Endodermal cell (in vitro differentiated cells): ENCODE results near the gene YPEL1. TPM values are rescaled to one million over a fixed set of nuclear protein-coding genes. Genes with fewer than 3 reads are reported as not detected.
A peak's percentile ranks its signal among the peaks of the same experiment; 100 is the strongest.

ENCODE experiments used
- DNase-seq: peaks from one replicate; pipeline ENCODE4 v3.0.0-alpha.2; 2017
- H3K27ac ChIP-seq: 2 replicates; pipeline ENCODE4 v1.5.1; 2013; ENCODE audit warnings: mild to moderate bottlenecking, low read depth, low read length, moderate library complexity
- H3K27me3 ChIP-seq: 2 replicates; pipeline ENCODE4 v1.6.1; 2013; ENCODE audit warnings: mild to moderate bottlenecking, low read length, moderate library complexity; ENCODE audit not compliant: insufficient read depth, control insufficient read depth, poor library complexity, severe bottlenecking
- H3K36me3 ChIP-seq: 2 replicates; pipeline ENCODE4 v1.7.0; 2013; ENCODE audit warnings: mild to moderate bottlenecking, low read length, moderate library complexity; ENCODE audit not compliant: control insufficient read depth, insufficient read depth
- H3K4me1 ChIP-seq: one replicate; pipeline ENCODE4 v1.7.0; 2013; ENCODE audit warnings: low read length; ENCODE audit not compliant: control insufficient read depth, insufficient read depth
- H3K4me3 ChIP-seq: 2 replicates; pipeline ENCODE4 v1.5.1; 2013; ENCODE audit warnings: mild to moderate bottlenecking, low read length, moderate library complexity
- H3K9ac ChIP-seq: 2 replicates; pipeline ENCODE4 v1.6.1; 2013; ENCODE audit warnings: mild to moderate bottlenecking, low read length, moderate library complexity; ENCODE audit not compliant: poor library complexity, severe bottlenecking; ENCODE audit errors: extremely low read depth
- H3K9me3 ChIP-seq: 2 replicates; pipeline ENCODE4 v1.6.1; 2013; ENCODE audit warnings: mild to moderate bottlenecking, low read length, moderate library complexity; ENCODE audit not compliant: control insufficient read depth
- H3K27ac Mint-ChIP-seq: 2 replicates; pipeline ENCODE4 v1.8.0; 2020; ENCODE audit warnings: mixed read lengths
- H3K27me3 Mint-ChIP-seq: 2 replicates; pipeline ENCODE4 v1.8.0; 2021; ENCODE audit warnings: mild to moderate bottlenecking, mixed read lengths; ENCODE audit not compliant: insufficient read depth
- H3K36me3 Mint-ChIP-seq: 2 replicates; pipeline ENCODE4 v1.8.0; 2020; ENCODE audit warnings: low read depth, mixed read lengths
- H3K4me1 Mint-ChIP-seq: 2 replicates; pipeline ENCODE4 v1.8.0; 2020; ENCODE audit warnings: mixed read lengths
- H3K4me3 Mint-ChIP-seq: 2 replicates; pipeline ENCODE4 v1.8.0; 2020; ENCODE audit warnings: mild to moderate bottlenecking, moderate library complexity, mixed read lengths
- H3K9me3 Mint-ChIP-seq: 2 replicates; pipeline ENCODE4 v1.8.0; 2020; ENCODE audit warnings: mild to moderate bottlenecking, mixed read lengths
- CTCF ChIP-seq: fragments of 200-600 bp; sonication (generic); conservative IDR thresholded peaks from 2 replicates; pipeline ENCODE4 v1.5.0; 2021; ENCODE audit warnings: antibody characterized with exemption, mild to moderate bottlenecking
- WGBS, 2 experiments: methylation state at CpG; one replicate each; pipeline versions ENCODE4 v1.1.5 to v1.1.7; 2013; ENCODE audit warnings: missing lambda C conversion rate in 2 of 2, mixed read lengths in 1 of 2; ENCODE audit not compliant: insufficient coverage in 1 of 2, insufficient read length in 1 of 2; 5-methylcytosine and 5-hydroxymethylcytosine counted together
- total RNA-seq, 2 donors: library from RNA; stranded (reverse); fragmentation: NEBNext Ultra II Directional in 1 of 2; extraction: Animal tissue kit (Norgen Biotek cat#: 25700) in 1 of 2; gene quantifications; 2 replicates in 1 of 2; 3 replicates in 1 of 2; pipeline ENCODE4 v1.2.1, GENCODE V29; 2021

YPEL1 gene
- total RNA-seq, 2 donors from 2014 or later, result 13.4 to 23.4 TPM

GRCh38 chr22:21736084-21736642, 569 bp upstream of the YPEL1 start:
- H3K4me3 ChIP-seq, result peak overlapping the region; percentile 68
- H3K4me3 Mint-ChIP-seq, result peak overlapping the region; percentile 72
- H3K36me3 ChIP-seq, result no peaks in the 10 kb centered on the region
- peaks cover 12% of the 10 kb centered on the region for H3K27me3 ChIP-seq
- peaks cover 35% of the 10 kb centered on the region for H3K27me3 Mint-ChIP-seq
- no peaks in the 10 kb centered on the region for H3K4me1 ChIP-seq
- H3K4me1 Mint-ChIP-seq, result peaks cover 4% of the 10 kb centered on the region
- no peaks in the 10 kb centered on the region for H3K9me3 ChIP-seq
- no peak overlapping the region for H3K9ac ChIP-seq
- 7 to 8% methylated on average over 16 to 62 of the region's 65 CpGs for WGBS, 2 experiments
- H3K36me3 Mint-ChIP-seq, result no peaks in the 10 kb centered on the region
- DNase-seq, result no peak
- no peak for TF ChIP-seq CTCF
- H3K27ac ChIP-seq, result no peak overlapping the region
- H3K9me3 Mint-ChIP-seq, result no peaks in the 10 kb centered on the region
- H3K27ac Mint-ChIP-seq, result no peak overlapping the region

GRCh38 chr22:21734540-21735199, 924 bp downstream of the YPEL1 start:
- Histone ChIP-seq H3K27me3 (peaks cover 12% of the 10 kb centered on the region), H3K27ac (no peak overlapping the region), H3K9ac (peak overlapping the region; percentile 59), H3K4me3 (peak overlapping the region; percentile 86), H3K4me1 (no peaks in the 10 kb centered on the region), H3K36me3 (no peaks in the 10 kb centered on the region), H3K9me3 (no peaks in the 10 kb centered on the region)
- WGBS, 2 experiments, result 32 to 38% methylated on average over 6 to 8 of the region's 8 CpGs
- Mint-ChIP-seq H3K9me3 (no peaks in the 10 kb centered on the region), H3K4me3 (peak overlapping the region; percentile 72), H3K27ac (peak overlapping the region; percentile 92), H3K4me1 (peaks cover 4% of the 10 kb centered on the region), H3K36me3 (no peaks in the 10 kb centered on the region), H3K27me3 (peaks cover 27% of the 10 kb centered on the region)
- no peak for TF ChIP-seq CTCF
- DNase-seq, result no peak

GRCh38 chr22:21731503-21731902, 4.1 kb downstream of the YPEL1 start:
- Mint-ChIP-seq H3K36me3 (no peaks in the 10 kb centered on the region), H3K27me3 (peaks cover 3% of the 10 kb centered on the region), H3K27ac (no peak overlapping the region), H3K4me3 (no peak overlapping the region), H3K4me1 (peaks cover 12% of the 10 kb centered on the region), H3K9me3 (no peaks in the 10 kb centered on the region)
- no peaks in the 10 kb centered on the region for H3K4me1 ChIP-seq
- 89 to 100% methylated on average over 3 to 5 of the region's 5 CpGs for WGBS, 2 experiments
- no peaks in the 10 kb centered on the region for H3K36me3 ChIP-seq
- no peak overlapping the region for H3K9ac ChIP-seq
- H3K27me3 ChIP-seq, result no peaks in the 10 kb centered on the region
- TF ChIP-seq CTCF, result no peak
- no peak overlapping the region for H3K27ac ChIP-seq
- DNase-seq, result no peak
- H3K4me3 ChIP-seq, result no peak overlapping the region
- H3K9me3 ChIP-seq, result no peaks in the 10 kb centered on the region
